CD4-positive, alpha-beta T cell treated with Interleukin-10 for 1 hour (primary cell): ENCODE data around the gene ROBO1.
"Not testable (repeated sequence)": the region's sequence is repeated elsewhere in the genome, so short reads cannot be mapped to it uniquely, and the experiment has no call there.

ENCODE experiments used
- DNase-seq: peaks from one replicate; pipeline ENCODE4 v3.0.0-alpha.2; 2020

The ROBO1 gene

GRCh38 chr3:78751266-78751665, 1016.5 kb downstream of the ROBO1 start:
- DNase-seq, result no peak

GRCh38 chr3:78750291-78750690, 1017.5 kb downstream of the ROBO1 start:
- not testable (repeated sequence) for DNase-seq

- no peak for DNase-seq
These were observed 1018.7 kb downstream of the ROBO1 start for GRCh38 chr3:78749056-78749455.

- no peak for DNase-seq
These were observed 1022.0 kb downstream of the ROBO1 start for GRCh38 chr3:78745847-78746246.

- no peak for DNase-seq
These were observed 1025.3 kb downstream of the ROBO1 start for GRCh38 chr3:78742491-78742890.

GRCh38 chr3:78742041-78742440, 1025.8 kb downstream of the ROBO1 start:
- no peak for DNase-seq

- no peak for DNase-seq
These were observed 1026.6 kb downstream of the ROBO1 start for GRCh38 chr3:78741066-78741645.

GRCh38 chr3:78738833-78739232, 1029.0 kb downstream of the ROBO1 start:
- DNase-seq, result no peak

- no peak for DNase-seq
These were observed 1029.8 kb downstream of the ROBO1 start for GRCh38 chr3:78737988-78738387.

GRCh38 chr3:78736863-78737262, 1030.9 kb downstream of the ROBO1 start:
- DNase-seq, result no peak

- DNase-seq, result no peak
These were observed 1033.7 kb downstream of the ROBO1 start for GRCh38 chr3:78734048-78734637.

GRCh38 chr3:78732893-78733292, 1034.9 kb downstream of the ROBO1 start:
- no peak for DNase-seq

- no peak for DNase-seq
These were observed 1035.3 kb downstream of the ROBO1 start for GRCh38 chr3:78732471-78732870.

- no peak for DNase-seq
These were observed 1037.9 kb downstream of the ROBO1 start for GRCh38 chr3:78729946-78730345.

GRCh38 chr3:78728406-78729145, 1039.2 kb downstream of the ROBO1 start:
- no peak for DNase-seq

- DNase-seq, result no peak
These were observed 1041.3 kb downstream of the ROBO1 start for GRCh38 chr3:78726545-78726944.

- no peak for DNase-seq
These were observed 1042.0 kb downstream of the ROBO1 start for GRCh38 chr3:78725703-78726246.

GRCh38 chr3:78724859-78725258, 1042.9 kb downstream of the ROBO1 start:
- no peak for DNase-seq

GRCh38 chr3:78724364-78724763, 1043.4 kb downstream of the ROBO1 start:
- DNase-seq, result not testable (repeated sequence)

GRCh38 chr3:78721771-78722543, 1045.8 kb downstream of the ROBO1 start:
- DNase-seq, result no peak

- no peak for DNase-seq
These were observed 1049.1 kb downstream of the ROBO1 start for GRCh38 chr3:78718707-78719106.

- no peak for DNase-seq
These were observed 1050.8 kb downstream of the ROBO1 start for GRCh38 chr3:78717041-78717440.

GRCh38 chr3:78712941-78713340, 1054.9 kb downstream of the ROBO1 start:
- DNase-seq, result no peak
